GM12878 (cell line): ENCODE data around the gene BMP2K. TPM values are rescaled to one million over a fixed set of nuclear protein-coding genes. Genes with fewer than 3 reads are reported as not detected.

Experiments used
- ASH2L ChIP-seq: fragments of 300-600, 200-600 bp; sonication (generic); IDR thresholded peaks from 2 replicates; pipeline ENCODE4 v1.6.1; 2017; ENCODE audit warnings: low read depth, mild to moderate bottlenecking, borderline replicate concordance
- BCL3 ChIP-seq: IDR thresholded peaks from 2 replicates; pipeline ENCODE4 v1.6.1; 2011; ENCODE audit warnings: borderline replicate concordance, low read depth, mild to moderate bottlenecking, moderate library complexity, low read length; ENCODE audit not compliant: insufficient read depth, poor library complexity, severe bottlenecking
- CBFB ChIP-seq: IDR thresholded peaks from 2 replicates; pipeline ENCODE4 v1.6.1; 2016; ENCODE audit warnings: antibody characterized with exemption, low read depth
- CBX5 ChIP-seq: sonication (generic); IDR thresholded peaks from 2 replicates; pipeline ENCODE4 v1.6.1; 2016; ENCODE audit warnings: low read depth, moderate library complexity, mild to moderate bottlenecking, inconsistent platforms
- CHD1 ChIP-seq: IDR thresholded peaks from 2 replicates; pipeline ENCODE4 v1.6.1; 2012; ENCODE audit warnings: low read depth, low read length, improper control_type of control experiment
- CREM ChIP-seq: IDR thresholded peaks from 2 replicates; pipeline ENCODE4 v1.6.1; 2014; ENCODE audit warnings: antibody characterized with exemption, low read depth
- FOXM1 ChIP-seq: IDR thresholded peaks from 2 replicates; pipeline ENCODE4 v1.6.1; 2012; ENCODE audit warnings: low read depth, mild to moderate bottlenecking, inconsistent platforms, low read length, moderate library complexity
- GATAD2B ChIP-seq: fragments of 450-650 bp; conservative IDR thresholded peaks from 2 replicates; pipeline ENCODE4 v1.6.1; 2017; ENCODE audit warnings: low read depth, mild to moderate bottlenecking, moderate library complexity
- HDAC2 ChIP-seq: fragments of 200-600 bp; sonication (generic); IDR thresholded peaks from 2 replicates; pipeline ENCODE4 v1.6.1; 2017
- HDAC6 ChIP-seq: fragments of 200-600 bp; sonication (generic); IDR thresholded peaks from one replicate; pipeline ENCODE4 v1.8.0; 2017; ENCODE audit warnings: antibody characterized with exemption; ENCODE audit not compliant: unreplicated experiment
- IRF4 ChIP-seq: IDR thresholded peaks from 2 replicates; pipeline ENCODE4 v1.6.1; 2011; ENCODE audit warnings: low read depth, low read length
- KAT2A ChIP-seq: conservative IDR thresholded peaks from 2 replicates; pipeline ENCODE4 v1.6.1; 2011; ENCODE audit warnings: low read depth, low read length; ENCODE audit not compliant: control insufficient read depth
- LARP7 ChIP-seq: fragments of 450-650 bp; IDR thresholded peaks from 2 replicates; pipeline ENCODE4 v1.6.1; 2017; ENCODE audit warnings: mild to moderate bottlenecking
- MEF2A ChIP-seq: IDR thresholded peaks from 2 replicates; pipeline ENCODE4 v1.6.1; 2011; ENCODE audit warnings: low read depth, mild to moderate bottlenecking, low read length, moderate library complexity; ENCODE audit not compliant: insufficient read depth
- MEF2B ChIP-seq: fragments of 450-650 bp; IDR thresholded peaks from 2 replicates; pipeline ENCODE4 v1.6.1; 2018; ENCODE audit warnings: mild to moderate bottlenecking, moderate library complexity; ENCODE audit not compliant: partially characterized antibody, poor library complexity, severe bottlenecking
- MTA2 ChIP-seq: fragments of 450-650 bp; IDR thresholded peaks from 2 replicates; pipeline ENCODE4 v1.6.1; 2016; ENCODE audit warnings: low read depth, mild to moderate bottlenecking, moderate library complexity
- NBN ChIP-seq: fragments of 450-650 bp; IDR thresholded peaks from 2 replicates; pipeline ENCODE4 v1.6.1; 2016
- NFYA ChIP-seq: IDR thresholded peaks from 2 replicates; pipeline ENCODE4 v1.6.1; 2011; ENCODE audit warnings: low read depth, mild to moderate bottlenecking, low read length, improper control_type of control experiment, borderline replicate concordance
- POLR2A ChIP-seq: IDR thresholded peaks from 2 replicates; pipeline ENCODE4 v1.6.1; 2011; ENCODE audit warnings: low read depth, mild to moderate bottlenecking, low read length
- POU2F2 ChIP-seq: IDR thresholded peaks from 3 replicates; pipeline ENCODE4 v1.6.1; 2011; ENCODE audit warnings: low read depth, mild to moderate bottlenecking, low read length, borderline replicate concordance
- RB1 ChIP-seq: fragments of 450-650 bp; formaldehyde crosslinking; IDR thresholded peaks from 2 replicates; pipeline ENCODE4 v1.6.1; 2017; ENCODE audit warnings: mild to moderate bottlenecking, borderline replicate concordance
- RUNX3 ChIP-seq: IDR thresholded peaks from 2 replicates; pipeline ENCODE4 v1.6.1; 2012; ENCODE audit warnings: low read length, inconsistent platforms
- SMAD1 ChIP-seq: fragments of 450-650 bp; IDR thresholded peaks from 2 replicates; pipeline ENCODE4 v1.6.1; 2018; ENCODE audit warnings: mild to moderate bottlenecking, low read depth; ENCODE audit not compliant: partially characterized antibody
- SMC3 ChIP-seq: IDR thresholded peaks from 2 replicates; pipeline ENCODE4 v1.6.1; 2011; ENCODE audit warnings: low read length, improper control_type of control experiment, borderline replicate concordance
- SP1 ChIP-seq: IDR thresholded peaks from one replicate; pipeline ENCODE4 v1.6.1; 2011; ENCODE audit warnings: low read depth, low read length
- SREBF1 ChIP-seq: IDR thresholded peaks from 2 replicates; pipeline ENCODE4 v1.6.1; 2012; ENCODE audit warnings: mild to moderate bottlenecking, low read length
- SUZ12 ChIP-seq: fragments of 200-600 bp; sonication (generic); IDR thresholded peaks from one replicate; pipeline ENCODE4 v1.6.1; 2018; ENCODE audit warnings: antibody characterized with exemption, mild to moderate bottlenecking; ENCODE audit not compliant: unreplicated experiment
- USF2 ChIP-seq: IDR thresholded peaks from 2 replicates; pipeline ENCODE4 v1.6.1; 2011; ENCODE audit warnings: low read depth, low read length, improper control_type of control experiment, borderline replicate concordance
- ZBED1 ChIP-seq: IDR thresholded peaks from 2 replicates; pipeline ENCODE4 v1.6.1; 2016; ENCODE audit warnings: borderline replicate concordance
- ZNF384 ChIP-seq: IDR thresholded peaks from 2 replicates; pipeline ENCODE4 v1.6.1; 2012; ENCODE audit warnings: low read depth, mild to moderate bottlenecking, low read length, improper control_type of control experiment, borderline replicate concordance
- ZNF622 ChIP-seq: fragments of 450-650 bp; IDR thresholded peaks from 2 replicates; pipeline ENCODE4 v1.6.1; 2017; ENCODE audit warnings: mild to moderate bottlenecking, inconsistent platforms
- polyA plus RNA-seq, 11 experiments: library from polyadenylated mRNA; depleted of rRNA in 4 of 11; unstranded in 6 of 11; stranded (reverse) in 5 of 11; fragments of >200 nt; fragmentation: Nextera tagmentation in 4 of 11; fragmentation: Illumina TruSeq in 1 of 11; extraction: Ambion mirVana in 4 of 11; extraction: Trizol in 1 of 11; gene quantifications; 1 replicate in 1 of 11; 2 replicates in 10 of 11; pipeline versions ENCODE4 v1.2.1 to v1.2.3, GENCODE V29; 2011 to 2016; ENCODE audit warnings: inconsistent platforms in 2 of 11, missing spikeins in 2 of 11, low read depth in 1 of 11
- total RNA-seq, 4 experiments: library from RNA; depleted of rRNA in 3 of 4; stranded (reverse); fragments of >200 nt in 3 of 4; fragmentation: Illumina TruSeq in 1 of 4; extraction: Trizol in 1 of 4; gene quantifications; 2 replicates each; pipeline versions ENCODE4 v1.2.1 to v1.2.3, GENCODE V29; 2013 to 2021
- TF ChIP-seq, protein P1 (sequence below): fragments of 450-650 bp; IDR thresholded peaks from 2 replicates; pipeline ENCODE4 v1.6.1; 2018; ENCODE audit warnings: mild to moderate bottlenecking, low read depth, moderate library complexity; ENCODE audit not compliant: partially characterized antibody

Gene BMP2K
- total and polyA plus RNA-seq, 10 of the 15 experiments (the other 5 are each of a cell fraction or from before 2014, with no cell fraction given): 3.3 to 84.6 (median 24.8) TPM

GRCh38 chr4:78753091-78753490 is 23.1 kb upstream of the BMP2K start (continued):
- TF ChIP-seq LARP7 (no peak), ZBED1 (no peak), RB1 (no peak), ASH2L (no peak), FOXM1 (no peak), POLR2A (no peak), SREBF1 (no peak), HDAC6 (no peak), RUNX3 (peak; percentile 63), MEF2B (peak; percentile 39), MEF2A (no peak), KAT2A (no peak), SUZ12 (no peak), GATAD2B (0 out of 2 replicates have a peak, but pooled peaks have one; percentile 25), CBX5 (no peak), CREM (no peak), MTA2 (no peak), SMAD1 (no peak), CBFB (no peak), SMC3 (0 out of 2 replicates have a peak, but pooled peaks have one; percentile 3), NFYA (no peak), ZNF384 (no peak), IRF4 (no peak), SP1 (no peak), NBN (no peak), HDAC2 (no peak), USF2 (no peak), CHD1 (no peak), BCL3 (peak; percentile 13), ZNF622 (no peak), POU2F2 (0 out of 3 replicates have a peak, but pooled peaks have one; percentile 19)
- TF ChIP-seq, protein P1, sequence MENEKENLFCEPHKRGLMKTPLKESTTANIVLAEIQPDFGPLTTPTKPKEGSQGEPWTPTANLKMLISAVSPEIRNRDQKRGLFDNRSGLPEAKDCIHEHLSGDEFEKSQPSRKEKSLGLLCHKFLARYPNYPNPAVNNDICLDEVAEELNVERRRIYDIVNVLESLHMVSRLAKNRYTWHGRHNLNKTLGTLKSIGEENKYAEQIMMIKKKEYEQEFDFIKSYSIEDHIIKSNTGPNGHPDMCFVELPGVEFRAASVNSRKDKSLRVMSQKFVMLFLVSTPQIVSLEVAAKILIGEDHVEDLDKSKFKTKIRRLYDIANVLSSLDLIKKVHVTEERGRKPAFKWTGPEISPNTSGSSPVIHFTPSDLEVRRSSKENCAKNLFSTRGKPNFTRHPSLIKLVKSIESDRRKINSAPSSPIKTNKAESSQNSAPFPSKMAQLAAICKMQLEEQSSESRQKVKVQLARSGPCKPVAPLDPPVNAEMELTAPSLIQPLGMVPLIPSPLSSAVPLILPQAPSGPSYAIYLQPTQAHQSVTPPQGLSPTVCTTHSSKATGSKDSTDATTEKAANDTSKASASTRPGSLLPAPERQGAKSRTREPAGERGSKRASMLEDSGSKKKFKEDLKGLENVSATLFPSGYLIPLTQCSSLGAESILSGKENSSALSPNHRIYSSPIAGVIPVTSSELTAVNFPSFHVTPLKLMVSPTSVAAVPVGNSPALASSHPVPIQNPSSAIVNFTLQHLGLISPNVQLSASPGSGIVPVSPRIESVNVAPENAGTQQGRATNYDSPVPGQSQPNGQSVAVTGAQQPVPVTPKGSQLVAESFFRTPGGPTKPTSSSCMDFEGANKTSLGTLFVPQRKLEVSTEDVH: no peak
